Breast epithelium (tissue), 3 donors: ENCODE results near the gene PCGF1.
"Not testable (repeated sequence)": the region's sequence is repeated elsewhere in the genome, so short reads cannot be mapped to it uniquely, and the experiment has no call there.

Experiments
- CTCF ChIP-seq, 3 donors: fragments of 450-650 bp; IDR thresholded peaks; one replicate each; pipeline ENCODE4 v1.5.1; 2016 to 2017; ENCODE audit warnings: antibody characterized with exemption in 3 of 3, mild to moderate bottlenecking in 3 of 3, moderate library complexity in 3 of 3
- POLR2A ChIP-seq: fragments of 450-650 bp; IDR thresholded peaks from one replicate; pipeline ENCODE4 v1.6.1; 2016; ENCODE audit warnings: antibody characterized with exemption, mild to moderate bottlenecking, moderate library complexity

DNA sequence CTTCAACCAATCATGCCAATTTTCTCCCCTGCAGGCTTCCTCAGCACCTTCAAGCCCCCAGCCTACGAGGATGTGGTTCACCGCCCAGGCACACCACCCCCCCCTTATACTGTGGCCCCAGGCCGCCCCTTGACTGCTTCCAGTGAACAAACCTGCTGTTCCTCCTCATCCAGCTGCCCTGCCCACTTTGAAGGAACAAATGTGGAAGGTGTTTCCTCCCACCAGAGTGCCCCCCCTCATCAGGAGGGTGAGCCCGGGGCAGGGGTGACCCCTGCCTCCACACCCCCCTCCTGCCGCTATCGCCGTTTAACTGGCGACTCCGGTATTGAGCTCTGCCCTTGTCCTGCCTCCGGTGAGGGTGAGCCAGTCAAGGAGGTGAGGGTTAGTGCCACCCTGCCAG, 47.3 kb downstream of the PCGF1 start:
- not testable (repeated sequence) for TF ChIP-seq CTCF (IDR thresholded peaks at IDR 0.05); POLR2A
